WTC11 (cell line): ENCODE results near the gene LSM7. TPM values are rescaled to one million over a fixed set of nuclear protein-coding genes. Genes with fewer than 3 reads are reported as not detected.

ENCODE experiments used
- ATAC-seq: fragments of 200-7000 bp; cut with Tn5 transposase; 2 replicates; pipeline ENCODE4 v1.10.0; 2021; ENCODE audit warnings: mild to moderate bottlenecking, moderate library complexity
- CTCF ChIA-PET: fragments of 300-600 bp; sonication (Branson Sonifier 250); formaldehyde crosslinking; loops from one replicate; lab custom pipeline; 2021; ENCODE audit warnings: antibody characterized with exemption; lab: Charles Lee
- POLR2A ChIA-PET: fragments of 350-600 bp; sonication (Branson Sonifier 250); formaldehyde crosslinking; loops from one replicate; lab custom pipeline; 2021; ENCODE audit warnings: antibody characterized with exemption; lab: Charles Lee
- DNase-seq: peaks from one replicate; pipeline ENCODE4 v3.0.0; 2021; ENCODE audit warnings: low spot score
- H3K27ac Mint-ChIP-seq: 2 replicates; pipeline ENCODE4 v1.8.0; 2021; ENCODE audit warnings: mixed read lengths
- H3K27me3 Mint-ChIP-seq: 2 replicates; pipeline ENCODE4 v1.8.0; 2021; ENCODE audit warnings: low read depth, mild to moderate bottlenecking, moderate library complexity, mixed read lengths
- H3K36me3 Mint-ChIP-seq: 2 replicates; pipeline ENCODE4 v1.8.0; 2021; ENCODE audit warnings: mixed read lengths
- H3K4me1 Mint-ChIP-seq: 2 replicates; pipeline ENCODE4 v1.8.0; 2022; ENCODE audit warnings: mixed read lengths
- H3K4me3 Mint-ChIP-seq: 2 replicates; pipeline ENCODE4 v1.8.0; 2021; ENCODE audit warnings: mild to moderate bottlenecking, moderate library complexity, mixed read lengths
- H3K9me3 Mint-ChIP-seq: 2 replicates; pipeline ENCODE4 v1.8.0; 2021; ENCODE audit warnings: mixed read lengths
- CREB1 ChIP-seq: sonication (generic); formaldehyde crosslinking; IDR thresholded peaks from 2 replicates; pipeline ENCODE4 v1.8.0; 2023; ENCODE audit warnings: mild to moderate bottlenecking, missing genetic modification reagents
- CREM ChIP-seq: sonication (generic); formaldehyde crosslinking; IDR thresholded peaks from 2 replicates; pipeline ENCODE4 v1.8.1; 2022; ENCODE audit warnings: mild to moderate bottlenecking, missing genetic modification reagents, moderate library complexity
- ELF4 ChIP-seq: sonication (generic); formaldehyde crosslinking; IDR thresholded peaks from 2 replicates; pipeline ENCODE4 v1.8.1; 2022; ENCODE audit warnings: low read depth, mild to moderate bottlenecking, moderate library complexity, missing genetic modification reagents
- ESRRA ChIP-seq: sonication (generic); formaldehyde crosslinking; IDR thresholded peaks from 2 replicates; pipeline ENCODE4 v1.8.1; 2022; ENCODE audit warnings: mild to moderate bottlenecking, missing genetic modification reagents, borderline replicate concordance
- ETV6 ChIP-seq: sonication (generic); formaldehyde crosslinking; IDR thresholded peaks from 2 replicates; pipeline ENCODE4 v1.8.1; 2022; ENCODE audit warnings: mild to moderate bottlenecking, missing genetic modification reagents
- FOXJ3 ChIP-seq: sonication (generic); formaldehyde crosslinking; IDR thresholded peaks from 2 replicates; pipeline ENCODE4 v1.9.0; 2021; ENCODE audit warnings: missing genetic modification reagents, mild to moderate bottlenecking, borderline replicate concordance
- FOXK1 ChIP-seq: sonication (generic); formaldehyde crosslinking; IDR thresholded peaks from 2 replicates; pipeline ENCODE4 v1.8.0; 2022; ENCODE audit warnings: mild to moderate bottlenecking, moderate library complexity, missing genetic modification reagents
- GTF2I ChIP-seq: fragments of 250-450 bp; sonication (Bioruptor Pico); conservative IDR thresholded peaks from 2 replicates; pipeline ENCODE4 v1.4.0; 2021; ENCODE audit warnings: mild to moderate bottlenecking
- MAX ChIP-seq: sonication (generic); formaldehyde crosslinking; IDR thresholded peaks from 2 replicates; pipeline ENCODE4 v1.8.0; 2022; ENCODE audit warnings: mild to moderate bottlenecking, missing genetic modification reagents
- MLX ChIP-seq: sonication (generic); formaldehyde crosslinking; IDR thresholded peaks from 2 replicates; pipeline ENCODE4 v1.8.1; 2023; ENCODE audit warnings: mild to moderate bottlenecking, missing genetic modification reagents, moderate library complexity
- MYBL2 ChIP-seq: sonication (generic); formaldehyde crosslinking; IDR thresholded peaks from 2 replicates; pipeline ENCODE4 v1.8.1; 2023; ENCODE audit warnings: mild to moderate bottlenecking, moderate library complexity, missing genetic modification reagents
- NR1H2 ChIP-seq: sonication (generic); formaldehyde crosslinking; IDR thresholded peaks from 2 replicates; pipeline ENCODE4 v1.9.0; 2021; ENCODE audit warnings: mild to moderate bottlenecking, moderate library complexity, missing genetic modification reagents
- PRRX2 ChIP-seq: fragments of 250-450 bp; sonication (Bioruptor Pico); IDR thresholded peaks from 2 replicates; pipeline ENCODE4 v1.8.0; 2021; ENCODE audit warnings: mild to moderate bottlenecking
- RELA ChIP-seq: sonication (generic); formaldehyde crosslinking; IDR thresholded peaks from 2 replicates; pipeline ENCODE4 v1.8.1; 2022; ENCODE audit warnings: missing genetic modification reagents, mild to moderate bottlenecking, borderline replicate concordance
- RORB ChIP-seq: fragments of 250-450 bp; sonication (Bioruptor Pico); IDR thresholded peaks from 2 replicates; pipeline ENCODE4 v1.9.0; 2021; ENCODE audit warnings: mild to moderate bottlenecking
- SMAD3 ChIP-seq: sonication (generic); formaldehyde crosslinking; IDR thresholded peaks from 2 replicates; pipeline ENCODE4 v1.8.0; 2022; ENCODE audit warnings: missing genetic modification reagents, mild to moderate bottlenecking, borderline replicate concordance
- SP1 ChIP-seq: sonication (generic); formaldehyde crosslinking; conservative IDR thresholded peaks from 2 replicates; pipeline ENCODE4 v1.8.1; 2022; ENCODE audit warnings: missing genetic modification reagents
- USF2 ChIP-seq: sonication (generic); formaldehyde crosslinking; IDR thresholded peaks from 2 replicates; pipeline ENCODE4 v1.8.1; 2023; ENCODE audit warnings: mild to moderate bottlenecking, missing genetic modification reagents, moderate library complexity
- ZBTB43 ChIP-seq: sonication (generic); formaldehyde crosslinking; IDR thresholded peaks from 2 replicates; pipeline ENCODE4 v1.8.1; 2023; ENCODE audit warnings: mild to moderate bottlenecking, missing genetic modification reagents
- ZNF121 ChIP-seq: sonication (generic); formaldehyde crosslinking; IDR thresholded peaks from 2 replicates; pipeline ENCODE4 v1.8.0; 2023; ENCODE audit warnings: missing genetic modification reagents
- ZNF138 ChIP-seq: sonication (generic); formaldehyde crosslinking; conservative IDR thresholded peaks from 2 replicates; pipeline ENCODE4 v1.8.1; 2022; ENCODE audit warnings: mild to moderate bottlenecking, moderate library complexity, missing genetic modification reagents
- ZNF281 ChIP-seq: sonication (generic); formaldehyde crosslinking; IDR thresholded peaks from 2 replicates; pipeline ENCODE4 v1.8.0; 2023; ENCODE audit warnings: mild to moderate bottlenecking, missing genetic modification reagents
- ZNF416 ChIP-seq: fragments of 250-450 bp; sonication (Bioruptor Pico); IDR thresholded peaks from 2 replicates; pipeline ENCODE4 v1.9.0; 2021; ENCODE audit warnings: mild to moderate bottlenecking, inconsistent platforms
- ZNF532 ChIP-seq: fragments of 250-450 bp; sonication (Bioruptor Pico); IDR thresholded peaks from 2 replicates; pipeline ENCODE4 v1.9.0; 2021; ENCODE audit warnings: mild to moderate bottlenecking, borderline replicate concordance
- total RNA-seq: library from RNA; stranded (reverse); gene quantifications from 3 replicates; pipeline ENCODE4 v1.2.3, GENCODE V29; 2021

Gene LSM7
- total RNA-seq, 1 experiment from 2014 or later: 245 TPM

- TF ChIP-seq SP1 (peak; percentile 52; the same call in 1 of the 2 replicates), RELA (CRISPR knock-in tag) (no peak), CREB1 (CRISPR knock-in tag) (0 out of 2 replicates have a peak, but pooled peaks have one; percentile 14), RORB (CRISPR knock-in tag) (no peak), FOXK1 (CRISPR knock-in tag) (peak; percentile 67; the same call in 1 of the 2 replicates), MLX (CRISPR knock-in tag) (peak; percentile 81; the same call in 1 of the 2 replicates), ZNF121 (CRISPR knock-in tag) (no peak), ZNF416 (CRISPR knock-in tag) (no peak), MYBL2 (CRISPR knock-in tag) (0 out of 2 replicates have a peak, but pooled peaks have one; percentile 56), USF2 (CRISPR knock-in tag) (no peak), NR1H2 (CRISPR knock-in tag) (no peak), CREM (CRISPR knock-in tag) (0 out of 2 replicates have a peak, but pooled peaks have one; percentile 53), FOXJ3 (CRISPR knock-in tag) (no peak), ESRRA (CRISPR knock-in tag) (no peak), ETV6 (CRISPR knock-in tag) (no peak), ZNF281 (CRISPR knock-in tag) (no peak), ZNF138 (no peak), MAX (peak; percentile 78)
These were observed 25.8 kb downstream of the LSM7 start (continued) for GRCh38 chr19:2302319-2303210.

GRCh38 chr19:2300533-2300932 is 27.9 kb downstream of the LSM7 start:
- H3K36me3 Mint-ChIP-seq: no peaks in the 10 kb centered on the region
- DNase-seq (no peak), ATAC-seq (no peak)
- no peak overlapping the region for H3K4me3 Mint-ChIP-seq
- H3K9me3 Mint-ChIP-seq: no peaks in the 10 kb centered on the region
- CTCF ChIA-PET: interaction anchor here (1.1 to 2.1 kb wide), 2 partner anchors 10 to 15 kb away, joined by 3 to 6 read pairs; no protein-coding TSS in a partner anchor
- peaks cover 10% of the 10 kb centered on the region for H3K27me3 Mint-ChIP-seq
- peaks cover 5% of the 10 kb centered on the region for H3K4me1 Mint-ChIP-seq
- POLR2A ChIA-PET: no interaction called here
- H3K27ac Mint-ChIP-seq: no peak overlapping the region
- TF ChIP-seq ZNF532 (CRISPR knock-in tag) (no peak), ELF4 (CRISPR knock-in tag) (no peak), CREM (CRISPR knock-in tag) (no peak), MYBL2 (CRISPR knock-in tag) (no peak), ZNF138 (no peak), ZBTB43 (CRISPR knock-in tag) (no peak), SMAD3 (CRISPR knock-in tag) (no peak), PRRX2 (CRISPR knock-in tag) (no peak), GTF2I (no peak)
